ENCODE measurements around the gene ITSN1. TPM values are rescaled to one million over a fixed set of nuclear protein-coding genes. Genes with fewer than 3 reads are reported as not detected.
A peak's percentile ranks its signal among the peaks of the same experiment; 100 is the strongest.

Gene ITSN1
- polyA plus RNA-seq (2012; ENCODE audit: insufficient read length, low read depth): 29.1 TPM

- peak; percentile 46 to 58; a peak in 2 of 4 replicates for TF ChIP-seq REST (IDR thresholded peaks at IDR 0.05; ENCODE audit: insufficient read depth in 1 of 2, low read depth in 2 of 2, low read length in 2 of 2)
- 0 out of 2 replicates have a peak, but pooled peaks have one; percentile 41 for TF ChIP-seq SIN3A (IDR thresholded peaks at IDR 0.05; ENCODE audit: borderline replicate concordance, insufficient read depth, low read length)
- TF ChIP-seq FOXP2 (optimal IDR thresholded peaks at IDR 0.05; ENCODE audit: borderline replicate concordance, extremely low read depth, extremely low read length, insufficient read depth): peak; percentile 65
- TF ChIP-seq TAF1 (IDR thresholded peaks at IDR 0.05; ENCODE audit: borderline replicate concordance, insufficient read depth, low read length): peak; percentile 95
- peak; percentile 82 for TF ChIP-seq POLR2AphosphoS5 (IDR thresholded peaks at IDR 0.05; ENCODE audit: low read depth, low read length)
These were observed at the start of gene ITSN1 for GRCh38 chr21:33642027-33642895. Gene ITSN1 (plus strand): TSS chr21:33642501. CDS start chr21:33718829, 76,328 bp downstream.

DNA sequence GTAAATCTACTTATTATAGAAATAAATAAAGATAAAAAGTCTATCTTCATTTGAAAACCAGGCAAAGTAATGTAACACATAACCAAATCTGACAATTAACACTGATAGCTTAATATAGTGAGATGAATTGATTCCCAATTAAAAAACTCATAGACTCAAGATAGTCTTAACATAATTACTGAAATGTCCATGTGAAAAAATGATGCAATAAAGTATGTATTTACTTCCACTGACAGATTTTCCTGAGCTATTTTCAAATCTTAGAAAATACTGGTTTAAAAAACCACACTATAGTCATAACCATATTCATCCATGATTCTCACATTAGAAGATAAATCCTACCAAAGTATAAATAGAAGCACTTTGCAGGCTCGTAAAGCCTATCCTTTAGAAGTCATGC, 44.2 kb upstream of the ITSN1 start:
- TF ChIP-seq REST (IDR thresholded peaks at IDR 0.05; ENCODE audit: insufficient read depth in 1 of 2, low read depth in 2 of 2, low read length in 2 of 2): no peak
- TF ChIP-seq TAF1 (IDR thresholded peaks at IDR 0.05; ENCODE audit: borderline replicate concordance, insufficient read depth, low read length): no peak
- no peak for TF ChIP-seq FOXP2 (optimal IDR thresholded peaks at IDR 0.05; ENCODE audit: borderline replicate concordance, extremely low read depth, extremely low read length, insufficient read depth)
- TF ChIP-seq SIN3A (IDR thresholded peaks at IDR 0.05; ENCODE audit: borderline replicate concordance, insufficient read depth, low read length): no peak
- TF ChIP-seq POLR2AphosphoS5 (IDR thresholded peaks at IDR 0.05; ENCODE audit: low read depth, low read length): no peak

- TF ChIP-seq SIN3A (IDR thresholded peaks at IDR 0.05; ENCODE audit: borderline replicate concordance, insufficient read depth, low read length) (no peak), FOXP2 (optimal IDR thresholded peaks at IDR 0.05; ENCODE audit: borderline replicate concordance, extremely low read depth, extremely low read length, insufficient read depth) (no peak), POLR2AphosphoS5 (IDR thresholded peaks at IDR 0.05; ENCODE audit: low read depth, low read length) (no peak), REST (IDR thresholded peaks at IDR 0.05; ENCODE audit: insufficient read depth in 1 of 2, low read depth in 2 of 2, low read length in 2 of 2) (no peak), TAF1 (IDR thresholded peaks at IDR 0.05; ENCODE audit: borderline replicate concordance, insufficient read depth, low read length) (no peak)
These were observed 33.7 kb upstream of the ITSN1 start for GRCh38 chr21:33608559-33608958.

GRCh38 chr21:33611006-33611744, 31.1 kb upstream of the ITSN1 start:
- TF ChIP-seq SIN3A (IDR thresholded peaks at IDR 0.05; ENCODE audit: borderline replicate concordance, insufficient read depth, low read length) (no peak), TAF1 (IDR thresholded peaks at IDR 0.05; ENCODE audit: borderline replicate concordance, insufficient read depth, low read length) (no peak), POLR2AphosphoS5 (IDR thresholded peaks at IDR 0.05; ENCODE audit: low read depth, low read length) (no peak), REST (IDR thresholded peaks at IDR 0.05; ENCODE audit: insufficient read depth in 1 of 2, low read depth in 2 of 2, low read length in 2 of 2) (no peak), FOXP2 (optimal IDR thresholded peaks at IDR 0.05; ENCODE audit: borderline replicate concordance, extremely low read depth, extremely low read length, insufficient read depth) (no peak)

Measured in PFSK-1 (cell line).